Large intestine (tissue), 3 donors: ENCODE results near the gene TSC22D1. TPM values are rescaled to one million over a fixed set of nuclear protein-coding genes. Genes with fewer than 3 reads are reported as not detected.

Experiments
- DNase-seq, 2 donors: peaks; one replicate each; pipeline versions ENCODE4 v3.0.0 to v3.0.0-alpha.2; 2013
- H3K27ac ChIP-seq: one replicate; pipeline ENCODE4 v1.5.1; 2013; ENCODE audit warnings: low read length
- H3K27me3 ChIP-seq: 2 replicates; pipeline ENCODE4 v1.6.1; 2013; ENCODE audit warnings: low read length; ENCODE audit not compliant: control insufficient read depth, insufficient read depth
- H3K36me3 ChIP-seq: 2 replicates; pipeline ENCODE4 v1.6.1; 2013; ENCODE audit warnings: low read length; ENCODE audit not compliant: control insufficient read depth, insufficient read depth
- H3K4me1 ChIP-seq: one replicate; pipeline ENCODE4 v1.6.1; 2013; ENCODE audit warnings: low read length; ENCODE audit not compliant: control insufficient read depth, insufficient read depth
- H3K4me3 ChIP-seq: one replicate; pipeline ENCODE4 v1.5.1; 2013; ENCODE audit warnings: low read length
- H3K9me3 ChIP-seq: one replicate; pipeline ENCODE4 v1.6.1; 2013; ENCODE audit warnings: mild to moderate bottlenecking, low read depth, low read length, moderate library complexity; ENCODE audit not compliant: control insufficient read depth
- whole genome bisulfite sequencing: methylation state at CpG from one replicate; pipeline ENCODE4 v1.1.5; 2013; ENCODE audit warnings: low lambda C conversion rate; ENCODE audit not compliant: insufficient coverage; 5-methylcytosine and 5-hydroxymethylcytosine counted together
- polyA plus RNA-seq: library from polyadenylated mRNA; unstranded; fragments of 120-200 nt; gene quantifications from one replicate; pipeline ENCODE4 v1.2.1, GENCODE V29; 2013

The TSC22D1 gene
- polyA plus RNA-seq, 1 donor = 172 TPM

- Histone ChIP-seq H3K4me1 (peaks cover 19% of the 10 kb centered on the region), H3K36me3 (no peaks in the 10 kb centered on the region), H3K27ac (no peak overlapping the region), H3K4me3 (no peak overlapping the region), H3K9me3 (no peaks in the 10 kb centered on the region), H3K27me3 (no peaks in the 10 kb centered on the region)
- DNase-seq = peak in 1 of 2 donors; percentile 57
- WGBS = no CpG with 5 or more reads among the region's 7 CpGs
Measured at GRCh38 chr13:44388427-44389059, 187.6 kb downstream of the TSC22D1 start.

GRCh38 chr13:44386913-44387556 is 189.1 kb downstream of the TSC22D1 start:
- no peaks in the 10 kb centered on the region for H3K9me3 ChIP-seq
- no peaks in the 10 kb centered on the region for H3K36me3 ChIP-seq
- whole genome bisulfite sequencing = no CpG with 5 or more reads among the region's 7 CpGs
- H3K27ac ChIP-seq = peak overlapping the region; percentile 63
- H3K4me3 ChIP-seq = no peak overlapping the region
- no peaks in the 10 kb centered on the region for H3K27me3 ChIP-seq
- DNase-seq = peak in 1 of 2 donors; percentile 68
- peaks cover 28% of the 10 kb centered on the region for H3K4me1 ChIP-seq

DNA sequence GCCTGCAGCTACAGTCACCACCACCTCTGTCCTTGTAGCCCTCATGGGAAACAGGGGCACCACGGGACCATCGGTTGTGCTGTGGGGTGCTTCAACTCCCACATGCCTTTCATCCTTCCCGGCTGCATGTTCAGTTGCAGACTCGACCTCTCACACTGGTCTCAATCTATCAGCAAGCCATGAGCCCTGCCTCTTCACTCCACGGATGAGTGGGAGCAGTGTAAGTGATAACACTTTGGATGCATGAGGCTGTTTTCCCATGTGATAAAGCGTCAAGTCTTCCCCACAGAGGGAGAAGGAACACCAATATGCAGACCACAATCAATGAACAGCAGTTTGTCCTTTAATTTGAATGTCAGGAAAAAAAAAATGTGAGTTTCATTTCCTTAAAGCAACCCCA is 190.3 kb downstream of the TSC22D1 start:
- 100% methylated on average over 1 of the region's 6 CpGs for WGBS
- Histone ChIP-seq H3K4me1 (peaks cover 28% of the 10 kb centered on the region), H3K4me3 (no peak overlapping the region)

GRCh38 chr13:44385401-44385800 is 190.7 kb downstream of the TSC22D1 start:
- no peak overlapping the region for H3K27ac ChIP-seq
- no peak overlapping the region for H3K4me3 ChIP-seq
- no peaks in the 10 kb centered on the region for H3K9me3 ChIP-seq
- H3K27me3 ChIP-seq = no peaks in the 10 kb centered on the region
- WGBS = no CpG with 5 or more reads among the region's 3 CpGs
- H3K36me3 ChIP-seq = no peaks in the 10 kb centered on the region
- H3K4me1 ChIP-seq = peaks cover 30% of the 10 kb centered on the region
- DNase-seq = no peak

More for the DNA sequence above, 190.3 kb downstream of the TSC22D1 start:
- Histone ChIP-seq H3K9me3 (no peaks in the 10 kb centered on the region), H3K27me3 (no peaks in the 10 kb centered on the region), H3K27ac (no peak overlapping the region), H3K36me3 (no peaks in the 10 kb centered on the region)
- DNase-seq = no peak

DNA sequence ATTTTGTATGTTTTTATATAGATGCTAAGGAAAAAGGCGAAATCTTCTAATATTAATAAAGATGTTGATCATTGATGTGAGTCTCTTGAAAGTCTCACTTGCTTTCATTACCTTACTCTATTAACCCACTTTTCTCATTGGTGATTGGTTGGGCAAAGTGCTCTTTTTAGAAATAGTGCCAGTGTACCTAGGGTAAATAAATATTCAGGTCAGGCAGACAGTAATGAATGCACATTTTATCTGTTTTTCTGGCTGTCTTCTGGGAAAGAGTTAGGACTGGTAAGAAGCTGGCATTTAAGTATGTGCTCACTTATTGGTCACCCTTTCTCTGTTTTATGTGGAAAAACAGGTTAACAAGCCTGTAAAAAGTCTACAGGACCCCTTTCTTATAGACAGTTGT is 191.4 kb downstream of the TSC22D1 start:
- 83% methylated on average over 1 of the region's 1 CpG for WGBS
- DNase-seq = no peak
- H3K4me1 ChIP-seq = peaks cover 34% of the 10 kb centered on the region
- no peak overlapping the region for H3K4me3 ChIP-seq
- H3K27me3 ChIP-seq = no peaks in the 10 kb centered on the region
- H3K9me3 ChIP-seq = no peaks in the 10 kb centered on the region
- no peaks in the 10 kb centered on the region for H3K36me3 ChIP-seq
- H3K27ac ChIP-seq = no peak overlapping the region

- H3K27ac ChIP-seq = no peak overlapping the region
- H3K4me3 ChIP-seq = no peak overlapping the region
- no peak for DNase-seq
- H3K9me3 ChIP-seq = no peaks in the 10 kb centered on the region
- 100% methylated on average over 1 of the region's 5 CpGs for WGBS
- no peaks in the 10 kb centered on the region for H3K27me3 ChIP-seq
- H3K36me3 ChIP-seq = no peaks in the 10 kb centered on the region
- peaks cover 39% of the 10 kb centered on the region for H3K4me1 ChIP-seq
Measured at GRCh38 chr13:44383945-44384344, 192.2 kb downstream of the TSC22D1 start.

DNA sequence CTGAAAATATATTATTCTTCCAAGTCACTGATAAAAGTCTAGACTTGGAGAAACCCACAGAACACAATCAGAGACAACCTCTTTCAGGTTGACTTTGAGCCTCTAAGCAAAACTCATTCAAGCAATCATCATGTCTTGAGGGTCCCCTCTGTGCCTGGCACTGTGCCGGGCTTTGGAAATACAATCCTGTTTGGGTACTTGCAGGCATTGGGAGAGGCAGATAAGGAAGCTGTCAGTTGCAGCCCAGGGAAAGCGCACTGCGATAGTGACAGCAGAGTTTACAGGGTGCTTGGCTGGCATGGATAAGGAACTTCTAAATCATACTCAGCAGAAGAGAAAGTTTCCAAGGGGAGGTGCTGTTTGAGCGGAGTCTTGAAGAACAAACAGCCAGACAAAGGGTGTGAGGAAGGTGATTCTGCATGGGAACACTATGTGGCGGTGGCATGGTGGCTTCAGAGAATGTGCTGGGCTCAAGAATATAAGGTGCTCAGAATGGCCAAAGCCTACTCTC is 193.4 kb downstream of the TSC22D1 start:
- Histone ChIP-seq H3K4me1 (peaks cover 29% of the 10 kb centered on the region), H3K36me3 (no peaks in the 10 kb centered on the region), H3K27ac (peak overlapping the region; percentile 11), H3K4me3 (no peak overlapping the region), H3K27me3 (no peaks in the 10 kb centered on the region), H3K9me3 (no peaks in the 10 kb centered on the region)
- WGBS = no CpG with 5 or more reads among the region's 5 CpGs
- peak in 1 of 2 donors; percentile 84 for DNase-seq

Other genes with a start within 250 kb of the TSC22D1 start
- 7.6 TPM for gene SERP2, start 202.5 kb downstream of the TSC22D1 start, polyA plus RNA-seq